GM19328 (cell line): ENCODE measurements around the gene TNFRSF25.

Source experiments
- ATAC-seq: cut with Tn5 transposase; IDR thresholded peaks from one replicate; pipeline ENCODE4 v1.9.1; 2021; ENCODE audit warnings: mild to moderate bottlenecking, moderate library complexity; ENCODE audit not compliant: unreplicated experiment

TNFRSF25 gene, protein sequence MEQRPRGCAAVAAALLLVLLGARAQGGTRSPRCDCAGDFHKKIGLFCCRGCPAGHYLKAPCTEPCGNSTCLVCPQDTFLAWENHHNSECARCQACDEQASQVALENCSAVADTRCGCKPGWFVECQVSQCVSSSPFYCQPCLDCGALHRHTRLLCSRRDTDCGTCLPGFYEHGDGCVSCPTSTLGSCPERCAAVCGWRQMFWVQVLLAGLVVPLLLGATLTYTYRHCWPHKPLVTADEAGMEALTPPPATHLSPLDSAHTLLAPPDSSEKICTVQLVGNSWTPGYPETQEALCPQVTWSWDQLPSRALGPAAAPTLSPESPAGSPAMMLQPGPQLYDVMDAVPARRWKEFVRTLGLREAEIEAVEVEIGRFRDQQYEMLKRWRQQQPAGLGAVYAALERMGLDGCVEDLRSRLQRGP

DNA sequence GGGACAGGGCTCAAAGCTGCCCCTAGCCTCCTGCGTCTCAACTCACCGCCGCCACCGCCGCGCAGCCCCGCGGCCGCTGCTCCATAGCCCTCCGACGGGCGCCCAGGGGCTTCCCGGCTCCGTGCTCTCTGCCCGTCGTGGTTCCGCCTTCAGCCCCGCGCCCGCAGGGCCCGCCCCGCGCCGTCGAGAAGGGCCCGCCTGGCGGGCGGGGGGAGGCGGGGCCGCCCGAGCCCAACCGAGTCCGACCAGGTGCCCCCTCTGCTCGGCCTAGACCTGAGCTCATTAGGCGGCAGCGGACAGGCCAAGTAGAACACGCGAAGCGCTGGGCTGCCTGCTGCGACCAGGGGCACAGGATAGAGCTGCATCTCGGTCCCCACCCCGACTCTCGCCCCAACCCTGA lies at the start of gene TNFRSF25:
TSS of gene TNFRSF25 (minus strand) at position 151 of the 400 bp plus-strand sequence. CDS start at position 85, 66 bp downstream.
- no peak for ATAC-seq

DNA sequence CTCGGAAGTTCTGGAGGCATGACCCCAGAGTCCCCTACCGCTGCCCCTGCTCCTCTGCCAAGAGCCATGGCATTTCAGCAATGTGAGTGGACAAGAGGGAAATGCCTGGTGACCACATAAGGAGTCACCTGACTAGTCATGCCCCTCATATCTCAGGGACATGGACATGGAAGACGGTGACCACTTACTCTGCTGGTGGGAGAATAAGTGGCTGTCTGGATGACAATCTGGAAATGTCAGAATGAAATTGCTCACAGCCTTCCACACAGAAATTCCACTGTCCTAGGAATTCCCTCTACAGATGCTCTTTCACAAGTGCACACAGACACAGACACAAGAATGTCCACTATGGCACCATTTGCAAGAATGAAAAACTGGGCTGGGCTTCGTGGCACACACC lies 49.8 kb upstream of the TNFRSF25 start:
- no peak for ATAC-seq

DNA sequence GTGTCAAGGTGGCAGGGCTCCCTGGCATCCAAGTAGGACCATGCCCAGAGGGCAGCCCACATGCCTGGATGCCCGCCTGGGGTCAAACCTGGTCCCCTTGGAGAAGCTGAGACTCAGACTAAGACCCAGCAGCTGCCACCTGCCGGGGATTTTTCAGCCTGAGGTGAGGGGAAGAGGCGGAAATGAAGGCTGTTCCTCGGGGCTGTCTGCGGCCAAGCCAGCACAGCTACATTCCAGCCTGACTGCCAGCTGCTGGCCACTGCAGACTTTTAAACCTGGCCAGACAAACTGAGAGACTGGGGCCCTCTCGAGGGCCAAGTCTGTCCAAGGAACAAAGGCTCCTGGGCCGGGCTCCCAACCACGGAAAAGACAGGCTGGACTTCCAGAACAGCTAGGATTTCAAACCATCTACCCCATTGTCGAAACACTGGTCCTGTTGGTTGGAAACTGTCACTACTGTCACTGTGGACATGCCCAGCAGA lies 47.4 kb upstream of the TNFRSF25 start:
- ATAC-seq = no peak

DNA sequence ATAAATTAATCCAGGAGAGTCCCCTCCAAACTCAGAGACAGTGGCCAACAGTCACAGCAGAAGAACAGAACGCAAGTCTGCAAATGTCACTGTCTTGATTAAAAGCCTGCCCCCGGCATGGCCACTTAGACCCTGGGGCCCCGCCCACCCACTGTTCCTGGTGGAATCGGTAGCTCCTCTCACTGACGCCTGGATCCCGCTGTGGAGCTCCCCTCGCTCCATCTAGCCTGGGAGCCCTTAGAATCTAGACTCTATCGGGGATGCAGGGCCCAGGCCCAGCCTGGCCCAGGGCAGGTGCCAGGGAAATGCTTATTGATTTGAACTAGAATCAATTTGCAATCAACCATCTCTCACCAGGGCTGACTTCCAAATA lies 46.9 kb upstream of the TNFRSF25 start:
- no peak for ATAC-seq

DNA sequence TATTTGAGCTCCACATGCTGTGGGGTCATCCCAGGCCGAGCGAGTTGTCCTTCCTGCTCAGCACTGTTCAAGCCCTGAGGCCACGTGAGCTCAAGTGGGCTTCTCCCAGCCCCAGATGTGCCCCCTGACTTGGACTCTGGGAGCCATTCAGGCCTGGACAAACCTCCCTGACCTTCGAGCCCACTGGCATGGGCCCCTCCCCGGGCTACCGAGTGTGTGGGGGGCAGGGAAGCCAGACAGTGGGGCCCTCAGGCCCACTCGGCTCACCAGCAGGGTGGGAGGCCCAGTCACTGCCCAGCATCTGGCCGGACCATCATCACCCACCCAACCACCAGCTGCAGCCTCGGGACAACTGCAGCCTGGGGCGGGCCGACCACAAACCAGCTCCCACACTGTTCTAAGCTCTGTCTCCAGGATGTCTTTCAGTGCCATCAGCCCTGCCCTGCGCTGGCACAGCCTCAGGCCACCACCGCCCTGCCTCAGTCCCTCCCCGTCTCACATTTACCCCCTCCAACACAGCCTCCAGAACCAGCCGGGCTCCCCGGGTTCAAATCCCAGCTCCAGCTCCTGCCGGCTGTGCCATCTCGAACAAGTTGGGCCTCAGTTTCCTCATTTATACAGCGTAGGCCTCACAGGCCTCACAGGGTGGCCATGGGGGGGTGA lies 46.4 kb upstream of the TNFRSF25 start:
- no peak for ATAC-seq

DNA sequence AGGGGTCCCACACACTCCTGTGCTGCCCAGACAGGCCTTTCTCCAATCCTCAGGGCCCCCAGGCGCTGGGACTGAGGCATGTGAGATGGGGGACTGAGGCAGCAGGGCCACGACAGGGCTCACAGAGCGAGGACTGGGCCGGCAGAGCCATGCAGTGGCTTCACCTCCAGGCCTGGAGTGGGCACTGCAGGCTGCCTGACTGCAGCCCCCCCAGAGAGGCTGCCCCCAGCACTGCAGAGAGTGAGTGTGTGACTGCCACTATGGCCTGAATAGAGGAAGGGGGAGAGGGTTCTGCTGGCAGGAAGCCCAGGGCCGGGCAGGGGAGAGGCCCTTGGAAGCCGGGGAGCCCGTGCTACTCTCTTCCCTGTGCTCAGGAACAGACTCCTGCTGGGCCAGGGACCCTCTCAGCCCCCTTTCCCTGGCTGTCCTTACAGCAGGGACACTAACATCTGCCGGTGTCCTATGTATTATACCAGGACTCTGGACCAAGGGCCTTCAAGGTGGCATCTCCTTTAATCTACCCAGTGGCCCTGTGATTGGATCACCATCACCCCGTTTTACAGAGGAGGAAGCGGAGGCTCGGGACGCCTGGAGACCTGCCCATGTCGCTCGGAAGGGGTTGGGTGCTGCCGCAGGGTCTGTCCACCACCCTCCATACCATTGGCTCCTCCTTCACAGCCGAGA lies 45.7 kb upstream of the TNFRSF25 start:
- no peak for ATAC-seq

DNA sequence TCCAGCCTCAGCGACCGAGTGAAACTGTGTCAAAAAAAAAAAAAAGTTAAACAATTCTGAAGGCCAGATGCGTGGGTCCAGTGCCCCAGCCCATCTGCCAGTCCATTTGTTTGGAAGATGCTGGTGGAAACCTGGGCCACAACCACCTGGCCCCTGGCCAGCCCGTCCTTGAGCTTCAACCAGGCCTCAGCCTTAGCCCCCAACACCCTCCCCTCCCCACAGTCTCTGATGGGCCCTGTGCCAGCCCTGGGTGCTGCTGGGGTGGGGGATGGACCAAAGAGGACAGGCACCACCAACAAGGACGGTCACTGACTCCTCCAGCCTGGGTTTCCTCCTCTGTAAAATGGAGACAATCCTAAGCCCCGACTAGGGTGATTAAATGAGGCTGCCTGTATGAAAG lies 45.1 kb upstream of the TNFRSF25 start:
- ATAC-seq = no peak

DNA sequence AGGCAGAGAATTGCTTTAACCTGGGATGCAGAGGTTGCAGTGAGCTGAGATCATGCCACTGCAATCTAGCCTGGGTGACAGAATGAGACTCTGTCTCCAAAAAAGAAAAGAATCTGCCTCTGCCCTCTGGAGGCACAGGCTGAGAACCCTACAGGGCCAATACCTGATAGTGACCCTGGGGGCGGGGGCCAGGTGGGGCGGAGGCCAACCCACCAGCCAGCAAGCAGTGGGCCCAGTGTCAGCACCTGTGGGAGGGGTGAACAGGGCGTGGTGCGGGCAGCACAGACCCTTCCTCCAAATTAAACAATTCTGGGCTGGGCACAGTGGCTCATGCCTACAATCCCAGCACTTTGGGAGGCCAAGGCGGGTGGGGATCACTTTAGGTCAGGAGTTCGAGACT lies 44.5 kb upstream of the TNFRSF25 start:
- ATAC-seq = no peak

DNA sequence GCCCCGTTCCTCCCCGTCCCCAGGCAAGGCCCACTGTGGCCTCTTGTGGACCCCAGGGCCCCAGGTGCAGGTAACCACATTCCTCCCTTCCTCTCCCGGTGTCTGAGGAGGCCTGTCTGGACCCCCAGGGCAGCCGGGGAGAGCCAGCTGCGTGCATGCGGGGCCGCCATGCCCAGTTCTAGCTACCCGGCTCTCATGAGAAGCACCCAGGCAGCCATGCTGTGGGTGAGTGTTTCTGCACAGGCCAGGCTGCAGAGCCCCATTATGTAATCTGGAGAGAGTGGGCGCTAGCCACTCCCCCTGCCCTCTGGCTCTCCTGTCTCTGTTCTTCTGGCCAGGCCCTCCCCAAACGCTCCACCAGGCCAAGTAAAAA lies 43.9 kb upstream of the TNFRSF25 start:
- no peak for ATAC-seq

DNA sequence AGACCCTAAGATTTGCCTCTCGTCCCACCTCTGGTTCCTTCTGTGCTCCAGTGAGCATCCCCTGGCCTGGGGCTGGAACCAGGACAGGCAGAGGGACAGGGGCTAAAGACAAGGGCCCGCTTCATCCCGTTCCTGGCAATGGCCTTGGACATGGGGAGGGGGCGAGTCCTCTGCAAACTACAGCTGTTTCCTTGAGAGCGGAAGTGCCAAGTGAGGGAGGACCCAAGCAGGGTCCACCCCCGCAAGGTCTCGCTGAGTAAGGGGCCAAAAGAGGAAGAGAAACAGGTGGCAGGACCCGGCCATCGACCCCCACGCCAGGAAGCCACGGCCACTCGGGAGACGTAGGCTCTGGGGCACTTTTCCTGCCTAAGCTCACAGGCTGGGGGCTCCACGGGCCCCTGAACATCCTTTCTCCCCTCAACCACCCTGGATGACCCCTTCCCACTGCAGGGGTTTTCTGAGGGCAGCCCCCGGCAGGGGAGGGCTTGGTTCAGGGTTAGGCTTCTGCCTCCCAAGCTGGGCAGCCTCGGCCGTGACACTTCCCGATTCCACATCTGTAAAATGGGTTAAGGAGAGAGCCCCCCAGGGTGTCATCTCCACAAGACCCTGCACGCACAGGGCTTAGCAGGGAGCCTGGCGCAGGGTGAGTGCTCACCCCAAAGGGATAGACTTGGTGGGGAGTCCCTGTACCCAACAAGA lies 43.4 kb upstream of the TNFRSF25 start:
- no peak for ATAC-seq

DNA sequence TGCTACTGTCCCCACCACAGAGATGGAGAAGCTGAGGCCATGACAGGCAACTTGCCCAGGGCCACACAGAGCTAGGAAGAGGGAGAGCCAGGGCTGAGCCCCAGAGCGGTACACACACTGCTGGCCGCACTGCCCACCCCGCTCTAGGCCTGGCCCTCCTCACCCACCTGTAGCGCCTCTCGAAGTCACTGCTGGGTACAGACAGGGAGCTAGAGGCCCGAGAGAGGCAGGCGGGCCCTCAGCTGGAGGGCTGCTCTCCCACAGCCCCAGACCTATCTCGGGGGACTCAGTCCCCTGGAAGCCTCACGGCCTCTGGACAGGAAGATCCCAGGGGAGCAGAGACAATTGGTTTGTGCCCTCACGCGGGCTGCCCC lies 42.8 kb upstream of the TNFRSF25 start:
- no peak for ATAC-seq

DNA sequence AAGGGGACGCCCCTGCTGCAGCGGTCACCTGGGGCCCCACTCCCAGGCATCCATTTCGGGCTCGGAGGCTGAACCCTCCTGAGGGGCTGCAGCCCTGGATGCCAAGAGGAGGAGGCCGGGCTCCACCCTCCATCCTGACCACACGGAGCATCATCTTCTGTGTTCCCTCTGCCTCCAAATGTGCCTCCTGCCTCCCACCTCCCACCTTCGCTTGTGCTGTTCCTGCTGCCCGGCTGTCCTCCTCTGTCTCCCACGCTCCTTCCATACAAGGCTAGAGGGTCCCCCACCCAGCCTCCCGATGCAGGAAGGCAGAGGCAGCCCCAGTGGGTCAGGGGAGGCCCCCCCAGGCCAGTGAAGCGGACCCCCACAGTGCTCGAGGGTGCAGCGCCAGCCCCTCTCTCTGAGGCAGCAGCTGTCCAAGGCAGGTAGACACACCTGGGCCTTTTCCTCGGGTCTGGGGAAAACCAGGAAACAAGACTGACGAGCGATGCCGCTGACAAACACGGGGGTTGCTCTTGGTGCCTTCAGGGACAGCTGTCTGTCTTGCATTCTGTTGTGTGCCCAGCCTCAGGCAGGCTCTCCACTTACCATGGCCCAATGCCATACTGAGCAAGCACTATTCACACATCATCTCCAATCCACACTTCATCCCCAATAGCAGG lies 42.3 kb upstream of the TNFRSF25 start:
- ATAC-seq = no peak

DNA sequence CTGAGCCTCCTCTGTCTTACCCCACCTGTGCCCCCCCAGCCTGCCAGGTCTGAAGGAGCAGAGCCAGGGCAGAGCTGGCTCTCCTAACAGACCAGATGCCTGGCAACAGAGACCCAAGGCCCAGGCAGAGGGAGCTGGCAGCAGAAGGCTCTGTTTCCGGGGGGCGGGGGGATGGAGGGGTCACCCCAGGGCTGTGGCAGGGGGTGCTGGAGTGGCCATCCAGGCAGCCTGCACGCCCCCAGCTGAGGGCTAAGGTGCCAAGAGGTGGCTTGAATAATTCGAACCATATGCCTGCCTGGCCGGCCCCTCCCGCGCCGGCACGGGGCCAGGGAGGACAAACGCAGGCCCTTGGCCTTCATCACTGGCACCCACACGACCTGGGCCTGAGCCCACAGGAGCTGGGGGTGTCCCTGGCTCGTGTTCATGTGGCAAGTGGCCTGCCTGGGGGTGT lies 41.5 kb upstream of the TNFRSF25 start:
- ATAC-seq = no peak

DNA sequence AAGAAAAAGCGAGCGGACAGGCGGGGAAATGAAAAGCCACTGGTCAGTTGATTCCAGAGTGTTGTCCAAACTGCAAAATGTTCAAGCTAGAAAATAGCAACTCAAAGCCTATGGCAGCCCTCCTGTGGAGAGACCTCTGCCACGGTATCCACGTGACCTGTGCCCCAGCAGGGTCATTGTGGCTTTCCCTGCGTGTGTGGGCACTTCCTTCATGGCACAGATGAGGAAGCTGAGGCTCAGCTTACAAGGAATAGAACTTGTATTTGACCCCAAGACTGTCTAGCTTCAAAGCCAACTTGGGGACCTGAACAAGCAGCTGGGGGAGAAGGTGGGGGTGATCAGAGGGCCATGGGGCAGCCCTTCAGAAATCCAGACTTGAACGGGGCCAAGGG lies 41.1 kb upstream of the TNFRSF25 start:
- ATAC-seq = no peak

DNA sequence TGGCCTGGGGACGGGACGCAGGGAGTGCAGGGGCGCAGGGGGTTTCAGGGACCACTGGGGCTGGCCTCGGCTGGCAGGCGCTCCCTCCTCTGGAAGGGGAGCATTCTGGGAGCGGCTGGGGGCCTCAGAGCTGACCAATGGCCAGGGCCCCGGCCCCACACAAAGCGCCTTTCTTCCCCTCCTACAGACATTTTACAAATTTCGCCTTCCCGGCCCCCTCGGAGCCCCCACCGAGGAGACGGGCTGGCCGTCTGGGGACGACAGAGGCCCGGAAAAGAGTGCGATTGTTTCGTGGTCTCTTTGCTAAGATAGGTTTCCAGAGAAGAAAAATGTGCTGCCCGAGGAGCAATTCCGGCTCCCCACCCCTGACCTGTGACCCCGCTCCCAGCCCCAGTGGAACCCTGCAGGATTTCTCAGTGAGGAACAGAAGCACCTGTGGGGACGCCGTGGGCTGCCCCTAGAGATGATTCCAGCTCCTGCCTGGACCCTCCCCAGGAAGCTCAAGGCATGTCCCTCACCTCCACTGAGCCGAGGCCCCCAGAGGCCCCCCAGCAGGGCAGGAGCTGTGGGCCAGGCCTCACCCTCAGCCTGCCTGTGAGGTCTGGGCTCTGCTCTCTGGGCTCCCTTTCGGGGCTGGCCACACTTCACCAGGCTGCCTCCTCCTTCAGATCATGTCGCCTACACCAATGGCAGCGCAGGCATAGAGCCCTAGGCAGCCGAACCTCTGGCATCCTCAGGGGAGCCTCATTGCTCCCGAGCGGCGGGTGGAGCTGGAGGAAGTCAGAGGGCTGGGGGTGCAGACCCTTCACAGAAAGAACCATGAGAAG lies 40.5 kb upstream of the TNFRSF25 start:
- no peak for ATAC-seq

DNA sequence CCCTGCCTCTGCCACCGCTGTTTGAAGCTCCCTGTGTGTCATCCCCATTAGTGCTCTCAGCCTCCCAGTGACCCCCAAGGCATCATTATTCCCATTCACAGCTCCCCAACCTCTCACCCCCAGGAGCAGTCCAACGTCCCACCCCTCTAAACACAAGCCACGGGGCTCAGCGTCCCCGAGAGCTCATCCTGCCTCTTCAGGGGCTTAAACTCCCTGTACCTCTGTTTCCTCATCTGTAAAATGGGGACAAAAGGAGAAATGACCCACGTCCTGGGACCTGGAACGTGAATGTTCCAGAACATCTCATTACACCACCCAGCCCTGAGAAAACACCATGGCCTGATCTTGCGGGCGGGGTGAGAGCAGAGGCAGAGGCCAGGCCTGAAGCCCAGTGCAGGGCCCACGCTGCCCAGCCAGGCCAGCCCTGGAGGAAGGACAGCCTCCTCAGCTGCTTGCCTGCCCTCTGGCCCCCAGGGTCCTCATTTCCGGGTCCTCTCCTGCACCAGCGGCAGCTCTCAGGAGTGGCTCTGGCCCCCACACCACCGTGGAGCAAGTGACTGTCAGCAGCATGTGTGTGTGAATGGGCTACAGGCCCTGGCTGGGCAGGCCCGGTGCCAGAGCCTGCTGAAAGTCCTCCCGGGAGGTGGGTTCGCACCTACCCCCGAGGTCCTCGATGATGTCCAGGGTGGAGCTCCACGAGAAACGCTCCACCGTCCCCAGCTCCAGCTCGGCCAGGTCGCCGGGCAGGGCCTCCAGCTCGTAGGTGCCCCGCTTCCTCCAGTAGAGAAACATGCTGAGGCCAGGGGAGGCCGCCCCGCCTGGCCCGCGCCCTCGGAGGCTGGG lies 39.6 kb upstream of the TNFRSF25 start:
- ATAC-seq = no peak

DNA sequence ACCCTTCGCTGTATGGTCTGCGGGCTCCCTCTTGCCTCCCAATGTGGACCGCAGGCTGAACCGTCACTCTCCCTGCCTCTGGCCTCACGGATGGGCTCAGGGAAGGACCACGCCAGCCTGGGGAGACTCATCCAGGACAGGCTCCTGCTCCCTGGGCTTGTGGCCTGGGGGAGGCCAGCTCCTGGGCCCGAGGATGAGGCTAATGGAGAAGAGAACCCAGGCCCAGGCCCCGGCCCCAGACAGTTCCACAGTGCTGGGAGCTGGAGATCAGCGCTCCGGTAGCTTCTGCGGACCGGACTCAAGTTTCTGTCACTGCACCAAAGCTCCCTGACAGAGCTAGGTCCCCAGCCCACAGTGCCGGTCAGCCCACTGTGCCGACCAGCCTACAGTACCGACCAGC lies 38.9 kb upstream of the TNFRSF25 start:
- no peak for ATAC-seq

DNA sequence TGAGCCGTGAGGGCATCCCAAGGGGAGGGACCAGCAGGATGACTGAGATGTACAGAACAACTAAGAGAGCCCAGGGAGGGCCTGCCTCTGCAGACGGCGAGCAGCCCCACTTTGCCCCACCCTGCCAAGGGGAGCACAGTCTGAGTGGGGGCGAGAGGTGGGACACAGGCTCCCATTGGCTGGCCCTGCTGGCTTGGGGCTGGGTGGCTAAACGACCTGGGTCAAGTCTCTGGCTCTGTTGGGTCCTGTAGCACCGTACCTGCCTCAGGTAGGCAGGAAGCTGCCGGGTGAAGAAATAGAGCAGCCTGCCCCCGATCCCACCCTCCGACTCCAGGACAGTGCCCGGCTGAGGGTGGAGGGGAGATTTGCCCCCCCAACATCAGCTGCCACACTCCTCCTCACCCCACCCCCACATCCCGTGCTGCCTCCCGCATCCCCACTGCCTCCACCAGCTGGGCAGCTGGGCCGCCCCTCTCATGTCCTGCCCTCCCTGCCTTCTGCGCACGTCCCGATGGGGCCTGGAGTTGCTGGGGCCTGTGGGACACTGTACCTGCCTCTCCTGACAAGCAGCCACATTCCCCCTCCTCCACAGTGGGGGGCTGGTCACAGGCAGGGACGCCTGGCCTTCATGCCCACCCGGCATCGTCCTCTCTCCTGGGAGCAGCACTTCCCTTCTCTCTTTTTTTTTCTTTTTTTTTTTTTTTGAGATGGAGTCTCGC lies 38.1 kb upstream of the TNFRSF25 start:
- no peak for ATAC-seq
